ENCODE results near the gene STON2. TPM values are rescaled to one million over a fixed set of nuclear protein-coding genes. Genes with fewer than 3 reads are reported as not detected.

Gene STON2
- total RNA-seq, 1 donor from 2014 or later, result 54.4 TPM

- ATAC-seq (no peak), DNase-seq (ENCODE audit: low spot score) (no peak)
- intact Hi-C loops (cut with DNase I), result loop anchor here (5.0 kb wide), 1 partner anchor 388 kb away; no protein-coding TSS in a partner anchor
Observed at GRCh38 chr14:81344481-81345160, 55.5 kb downstream of the STON2 start.

- intact Hi-C loops (cut with DNase I), result loop anchor here (5.0 kb wide), 1 partner anchor 389 kb away; no protein-coding TSS in a partner anchor
- ATAC-seq, result no peak
Observed at GRCh38 chr14:81343701-81344100, 56.4 kb downstream of the STON2 start.

GRCh38 chr14:81342850-81343580 lies 57.1 kb downstream of the STON2 start:
- intact Hi-C loops (cut with DNase I), result loop anchor here (5.0 kb wide), 1 partner anchor 389 kb away; no protein-coding TSS in a partner anchor
- DNase-seq (ENCODE audit: low spot score) (no peak), ATAC-seq (peak; percentile 19)

More at GRCh38 chr14:81343701-81344100, 56.4 kb downstream of the STON2 start:
- no peak for DNase-seq (ENCODE audit: low spot score)

GRCh38 chr14:81341781-81342180 lies 58.3 kb downstream of the STON2 start:
- ATAC-seq (no peak), DNase-seq (ENCODE audit: low spot score) (no peak)
- intact Hi-C loops (cut with DNase I), result loop anchor here (5.0 kb wide), 1 partner anchor 391 kb away; no protein-coding TSS in a partner anchor

GRCh38 chr14:81341370-81341769 lies 58.8 kb downstream of the STON2 start:
- intact Hi-C loops (cut with DNase I), result loop anchor here (5.0 kb wide), 1 partner anchor 391 kb away; no protein-coding TSS in a partner anchor
- ATAC-seq, result peak; percentile 36
- DNase-seq (ENCODE audit: low spot score), result no peak

GRCh38 chr14:81340201-81340600 lies 59.9 kb downstream of the STON2 start:
- no peak for DNase-seq (ENCODE audit: low spot score)
- no peak for ATAC-seq
- intact Hi-C loops (cut with DNase I), result loop anchor here (5.0 kb wide), 1 partner anchor 392 kb away; no protein-coding TSS in a partner anchor

- ATAC-seq (no peak), DNase-seq (ENCODE audit: low spot score) (no peak)
- intact Hi-C loops (cut with DNase I), result no loop called here
Observed at GRCh38 chr14:81337073-81337472, 63.1 kb downstream of the STON2 start.

DNA sequence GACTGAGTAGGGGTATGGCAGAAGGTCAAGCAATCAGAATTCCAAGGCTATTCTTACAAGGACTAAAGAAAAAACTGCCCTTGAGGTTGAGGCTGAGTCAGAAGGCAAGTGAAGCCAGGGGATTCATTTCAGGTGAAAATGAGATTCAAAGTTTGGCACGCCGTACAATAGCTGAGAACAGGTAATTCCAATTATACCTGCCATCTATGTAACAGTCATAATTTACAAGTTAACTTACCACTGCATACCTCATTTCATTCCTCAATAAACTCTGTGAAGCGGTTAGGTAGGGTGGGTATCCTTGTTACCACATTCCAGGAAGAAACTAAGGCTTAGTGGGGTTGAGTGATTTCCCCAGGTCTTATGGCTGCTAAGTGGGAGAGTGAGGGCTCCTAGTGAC lies 64.1 kb downstream of the STON2 start:
- ATAC-seq (no peak), DNase-seq (ENCODE audit: low spot score) (no peak)
- intact Hi-C loops (cut with DNase I), result no loop called here

- ATAC-seq (no peak), DNase-seq (ENCODE audit: low spot score) (no peak)
- intact Hi-C loops (cut with DNase I), result no loop called here
Observed at GRCh38 chr14:81332725-81333124, 67.4 kb downstream of the STON2 start.

DNA sequence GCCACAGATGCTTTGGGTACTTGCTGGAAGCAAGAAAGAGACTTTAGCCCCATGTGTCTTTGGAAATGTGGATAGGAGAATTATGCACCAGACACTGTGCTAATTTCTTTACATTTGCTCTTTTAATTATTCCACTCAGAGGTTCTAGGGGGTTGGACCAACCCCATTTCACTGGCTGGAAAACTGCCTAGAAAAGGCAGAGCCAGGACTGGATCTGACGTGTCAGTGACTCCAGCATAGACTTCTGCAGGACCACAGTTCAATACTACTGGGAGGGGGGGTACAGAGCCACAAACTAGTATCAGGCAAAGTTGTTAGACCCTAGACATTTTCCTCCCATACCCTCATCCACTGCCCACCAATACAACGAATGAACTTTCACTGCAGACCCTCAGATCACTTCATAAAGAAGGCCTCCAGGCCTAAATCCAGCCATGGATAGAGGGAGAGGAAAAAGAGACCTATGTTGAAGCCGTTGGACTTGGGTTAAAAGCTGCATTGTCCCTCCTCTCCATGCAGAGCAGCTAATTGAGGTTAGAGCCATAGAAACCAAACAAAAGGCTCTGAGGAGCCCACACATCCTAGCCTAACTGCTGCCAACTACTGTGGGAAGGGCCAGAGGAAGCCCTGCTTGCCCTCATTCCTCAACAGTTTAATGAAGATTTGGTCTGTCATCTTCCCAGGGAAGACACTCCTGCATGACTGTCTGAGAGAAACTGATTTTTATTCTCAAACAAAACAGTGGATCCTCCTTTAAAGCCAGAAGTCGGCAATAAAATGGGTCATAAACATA lies 68.7 kb downstream of the STON2 start:
- ATAC-seq (peak; percentile 72), DNase-seq (ENCODE audit: low spot score) (no peak)
- intact Hi-C loops (cut with DNase I), result no loop called here

DNA sequence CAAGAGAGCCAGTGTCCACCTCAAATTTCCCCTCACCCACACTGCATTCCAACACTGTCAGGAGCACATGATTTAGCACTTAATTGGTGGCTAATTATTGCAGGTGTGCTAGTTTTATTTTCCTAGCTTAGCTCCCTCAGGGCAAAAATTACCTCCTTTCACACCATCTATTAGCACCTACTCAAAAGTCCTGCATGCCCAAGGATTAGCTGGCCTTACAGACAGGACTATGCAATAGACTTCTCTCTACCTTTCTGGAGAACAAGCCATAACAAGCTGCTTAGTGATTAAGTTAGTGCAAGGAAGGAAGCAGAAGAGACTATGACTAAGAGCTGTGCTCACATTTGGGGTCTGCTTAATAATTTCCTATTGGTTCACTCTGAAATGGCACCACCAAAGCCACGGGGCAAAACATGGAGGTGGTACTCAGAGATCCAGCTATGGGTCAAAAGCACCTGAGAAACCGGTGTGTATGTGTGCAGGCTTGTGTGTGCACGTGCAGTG lies 69.5 kb downstream of the STON2 start:
- DNase-seq (ENCODE audit: low spot score), result no peak
- no peak for ATAC-seq
- intact Hi-C loops (cut with DNase I), result no loop called here

GRCh38 chr14:81329640-81330381 lies 70.3 kb downstream of the STON2 start:
- DNase-seq (ENCODE audit: low spot score) (no peak), ATAC-seq (no peak)
- intact Hi-C loops (cut with DNase I), result no loop called here

- no peak for DNase-seq (ENCODE audit: low spot score)
- no peak for ATAC-seq
- intact Hi-C loops (cut with DNase I), result no loop called here
Observed at GRCh38 chr14:81326451-81326850, 73.7 kb downstream of the STON2 start.

GRCh38 chr14:81324011-81324410 lies 76.1 kb downstream of the STON2 start:
- DNase-seq (ENCODE audit: low spot score) (no peak), ATAC-seq (peak; percentile 22)
- intact Hi-C loops (cut with DNase I), result loop anchor here (5.0 kb wide), 1 partner anchor 393 kb away; no protein-coding TSS in a partner anchor

DNA sequence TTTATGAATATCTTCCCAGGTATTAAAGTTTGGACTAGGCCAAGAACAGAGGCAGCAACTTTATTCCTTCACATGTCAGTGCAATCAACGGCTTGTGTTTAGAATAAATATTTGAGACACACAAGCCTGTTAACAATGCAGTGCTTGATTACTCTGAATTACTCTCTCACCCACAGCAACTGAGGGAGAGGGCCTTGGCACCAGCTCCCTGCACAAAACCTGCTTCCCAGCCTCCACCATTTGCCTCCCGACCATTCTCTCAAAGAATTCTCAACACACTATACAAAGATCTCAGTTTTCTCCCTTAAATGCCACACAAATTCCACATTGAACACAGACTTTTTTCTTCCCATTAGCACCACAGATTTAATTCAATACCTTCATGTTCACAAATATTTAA lies 77.0 kb downstream of the STON2 start:
- ATAC-seq (peak; percentile 46), DNase-seq (ENCODE audit: low spot score) (no peak)
- intact Hi-C loops (cut with DNase I), result loop anchor here (5.0 kb wide), 1 partner anchor 394 kb away; no protein-coding TSS in a partner anchor

DNA sequence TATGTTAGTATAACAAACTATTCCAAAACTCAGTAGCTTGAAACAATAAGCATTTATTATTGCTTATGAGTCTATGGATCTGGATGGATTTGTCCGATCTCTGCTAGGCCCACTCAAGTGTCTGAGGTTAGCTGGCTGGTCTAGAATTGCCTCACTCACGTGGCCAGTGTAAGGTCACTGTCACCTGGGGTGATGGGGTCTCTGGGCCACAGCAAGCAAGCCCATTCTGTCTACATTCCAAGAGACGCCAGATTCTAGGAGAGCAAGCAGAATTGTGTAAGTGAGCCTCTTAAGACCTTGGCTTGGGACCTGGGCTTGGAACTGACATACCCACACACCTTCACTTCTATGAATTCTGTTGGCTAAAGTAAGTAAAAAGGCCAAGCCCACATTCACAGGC lies 80.2 kb downstream of the STON2 start:
- DNase-seq (ENCODE audit: low spot score), result no peak
- intact Hi-C loops (cut with DNase I), result loop anchor here (5.0 kb wide), 1 partner anchor 397 kb away; no protein-coding TSS in a partner anchor
- ATAC-seq, result no peak

GRCh38 chr14:81319314-81319713 lies 80.8 kb downstream of the STON2 start:
- intact Hi-C loops (cut with DNase I), result no loop called here
- DNase-seq (ENCODE audit: low spot score) (no peak), ATAC-seq (no peak)

GRCh38 chr14:81315341-81315740 lies 84.8 kb downstream of the STON2 start:
- intact Hi-C loops (cut with DNase I), result no loop called here
- DNase-seq (ENCODE audit: low spot score) (no peak), ATAC-seq (peak; percentile 8)
